ENCODE measurements around the gene ABHD12.

- TF ChIP-seq CTCF (optimal IDR thresholded peaks at IDR 0.05 in 1 of 3, IDR thresholded peaks at IDR 0.05 in 1 of 3, conservative IDR thresholded peaks at IDR 0.05 in 1 of 3; ENCODE audit: extremely low read depth in 1 of 3, insufficient read depth in 2 of 3, low read length in 3 of 3) = no peak
- TF ChIP-seq EZH2 (IDR thresholded peaks at IDR 0.05; ENCODE audit: low read length) = no peak
Measured at GRCh38 chr20:25353353-25353746, 37.3 kb downstream of the ABHD12 start.

Data from keratinocyte (primary cell).